SKM-1 treated with dmso at 0.1 percent for 144 hours (cell line): ENCODE results near the gene GPR39.
A peak's percentile ranks its signal among the peaks of the same experiment; 100 is the strongest.

Experiments used
- DNase-seq: peaks from one replicate; lab custom pipeline; 2025; ENCODE audit not compliant: unreplicated experiment; lab: John Stamatoyannopoulos, UW

GPR39 gene

DNA sequence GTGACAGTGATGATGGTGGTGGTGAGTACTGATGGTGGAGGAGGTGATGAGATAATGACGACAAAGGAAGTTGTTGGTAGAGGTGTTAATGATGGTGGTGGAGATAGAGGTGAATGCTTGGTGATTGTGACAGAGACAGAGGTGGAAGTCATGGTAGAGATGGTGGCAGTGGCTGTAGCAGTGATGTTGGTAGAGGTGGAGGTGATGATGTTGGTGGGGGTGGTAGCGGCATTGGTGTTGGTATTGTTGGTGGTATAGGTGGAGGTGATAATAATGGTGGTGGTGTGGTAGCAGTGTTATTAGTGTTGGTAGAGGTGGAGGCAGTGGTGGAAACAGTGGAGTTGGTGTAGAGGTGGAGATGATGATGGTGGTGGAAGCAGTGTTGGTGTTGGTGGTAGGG lies 217.0 kb downstream of the GPR39 start:
- no peak for DNase-seq

DNA sequence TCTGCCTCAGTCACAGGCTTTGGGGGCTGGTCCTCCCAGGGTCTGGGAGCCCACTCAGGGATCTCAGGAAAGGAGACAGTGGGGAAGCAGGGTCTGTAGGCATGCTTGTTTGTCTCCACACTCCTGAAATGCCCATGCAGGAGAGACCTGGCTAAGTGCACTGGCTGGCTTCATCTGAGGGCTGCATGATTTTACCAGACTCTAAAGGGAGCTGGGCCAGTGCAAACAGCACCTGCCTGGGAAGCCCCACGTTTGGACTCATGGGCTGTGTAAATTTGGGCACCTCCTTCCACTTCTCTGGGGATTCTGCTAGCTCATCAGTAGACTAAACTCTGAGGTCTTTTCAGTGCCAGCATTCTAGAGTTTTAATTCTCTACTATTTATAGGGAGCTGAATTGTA lies 219.7 kb downstream of the GPR39 start:
- DNase-seq, result no peak

DNA sequence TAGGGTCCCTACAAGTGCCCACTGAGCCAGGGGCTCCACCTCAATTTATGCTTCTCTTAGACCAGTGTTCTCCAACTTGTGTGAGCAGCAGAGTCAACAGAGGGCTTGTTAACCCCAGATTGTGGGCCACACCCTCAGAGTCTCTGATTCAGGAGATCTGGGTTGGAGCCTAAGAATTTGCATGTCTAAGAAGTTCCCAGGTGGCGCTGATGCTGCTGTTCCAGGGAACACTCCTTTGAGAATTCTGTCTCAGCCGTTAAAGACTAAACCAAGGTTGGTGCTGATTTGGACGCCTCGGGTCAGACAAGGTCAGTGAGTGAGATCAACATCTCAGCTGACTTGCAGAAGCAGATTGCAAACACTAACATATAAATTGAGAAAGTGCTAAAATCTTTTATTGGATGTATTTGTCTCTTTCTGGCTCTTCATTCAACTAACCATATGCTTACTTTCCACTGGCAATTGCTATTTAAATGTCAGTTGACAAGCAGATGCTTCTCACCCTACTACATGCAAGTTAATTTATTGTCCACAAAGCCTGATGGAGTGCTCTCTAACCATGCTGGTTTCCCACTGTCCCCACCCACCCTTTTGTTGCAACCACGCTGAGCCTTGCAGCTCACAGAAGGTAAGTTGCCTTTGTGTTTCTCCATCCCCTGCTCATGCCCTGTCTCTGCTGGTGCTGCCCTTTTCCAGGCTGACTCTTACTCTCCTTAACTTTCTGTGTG lies 221.9 kb downstream of the GPR39 start:
- no peak for DNase-seq

DNA sequence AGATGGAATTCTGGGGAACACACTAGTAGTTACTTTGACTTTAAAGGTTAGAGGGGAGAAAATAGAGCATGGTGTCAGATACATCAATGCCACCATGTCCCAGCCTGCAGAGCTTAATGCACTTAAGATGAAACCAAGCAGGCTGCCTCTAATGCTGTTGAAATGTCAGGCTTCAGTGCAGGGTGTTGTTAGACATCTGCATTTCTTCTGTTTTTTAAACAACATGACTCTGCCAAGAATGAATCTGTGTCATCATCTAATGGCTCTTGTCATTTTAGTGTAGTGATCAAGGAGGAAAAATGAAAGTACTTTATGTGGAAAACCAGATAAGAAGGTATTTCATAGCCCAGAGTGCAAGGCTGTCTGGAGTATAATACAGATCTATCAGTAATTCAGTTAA lies 223.5 kb downstream of the GPR39 start:
- no peak for DNase-seq

DNA sequence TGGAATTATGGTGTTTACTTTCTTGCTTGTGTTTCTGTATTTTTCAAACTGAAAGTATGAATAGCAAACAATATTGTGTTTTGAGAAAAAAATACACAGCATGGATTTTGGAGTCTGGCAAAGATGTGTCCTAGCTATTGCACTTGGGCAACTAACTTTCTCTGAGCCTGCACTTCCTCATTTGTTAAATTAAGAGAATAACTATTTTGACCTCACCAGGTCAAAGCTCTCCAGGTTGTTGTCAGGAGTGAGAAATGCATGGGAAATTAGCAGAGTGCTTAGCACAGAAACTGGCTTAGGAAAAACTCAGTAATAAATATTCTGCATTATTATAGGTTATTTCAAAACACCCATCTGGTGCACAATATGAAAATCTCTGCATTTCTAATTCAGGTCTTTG lies 225.2 kb downstream of the GPR39 start:
- peak; percentile 32 for DNase-seq

DNA sequence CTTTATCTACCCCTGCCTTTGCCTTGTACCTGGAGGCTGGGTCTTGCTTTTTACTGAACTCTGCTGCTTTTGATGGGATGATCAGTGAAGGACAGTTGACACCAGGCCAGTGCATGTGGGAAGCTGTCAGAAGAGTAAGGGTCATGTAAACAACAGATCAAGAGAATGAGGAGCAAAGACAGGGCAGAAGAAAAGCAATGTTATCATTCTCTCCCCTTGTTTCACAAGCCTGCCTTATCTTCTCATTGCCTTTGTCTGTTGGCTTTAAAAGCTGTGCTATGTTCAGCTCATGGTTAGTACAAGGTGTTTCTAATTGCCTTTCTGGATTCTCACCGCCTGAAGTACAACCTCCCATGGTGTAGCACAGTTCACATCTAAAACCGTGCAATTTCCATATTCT lies 225.8 kb downstream of the GPR39 start:
- DNase-seq, result no peak

DNA sequence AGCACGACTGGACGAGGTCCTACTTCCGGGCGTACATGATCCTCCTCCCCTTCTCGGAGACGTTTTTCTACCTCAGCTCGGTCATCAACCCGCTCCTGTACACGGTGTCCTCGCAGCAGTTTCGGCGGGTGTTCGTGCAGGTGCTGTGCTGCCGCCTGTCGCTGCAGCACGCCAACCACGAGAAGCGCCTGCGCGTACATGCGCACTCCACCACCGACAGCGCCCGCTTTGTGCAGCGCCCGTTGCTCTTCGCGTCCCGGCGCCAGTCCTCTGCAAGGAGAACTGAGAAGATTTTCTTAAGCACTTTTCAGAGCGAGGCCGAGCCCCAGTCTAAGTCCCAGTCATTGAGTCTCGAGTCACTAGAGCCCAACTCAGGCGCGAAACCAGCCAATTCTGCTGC lies 228.6 kb downstream of the GPR39 start:
- DNase-seq, result no peak

DNA sequence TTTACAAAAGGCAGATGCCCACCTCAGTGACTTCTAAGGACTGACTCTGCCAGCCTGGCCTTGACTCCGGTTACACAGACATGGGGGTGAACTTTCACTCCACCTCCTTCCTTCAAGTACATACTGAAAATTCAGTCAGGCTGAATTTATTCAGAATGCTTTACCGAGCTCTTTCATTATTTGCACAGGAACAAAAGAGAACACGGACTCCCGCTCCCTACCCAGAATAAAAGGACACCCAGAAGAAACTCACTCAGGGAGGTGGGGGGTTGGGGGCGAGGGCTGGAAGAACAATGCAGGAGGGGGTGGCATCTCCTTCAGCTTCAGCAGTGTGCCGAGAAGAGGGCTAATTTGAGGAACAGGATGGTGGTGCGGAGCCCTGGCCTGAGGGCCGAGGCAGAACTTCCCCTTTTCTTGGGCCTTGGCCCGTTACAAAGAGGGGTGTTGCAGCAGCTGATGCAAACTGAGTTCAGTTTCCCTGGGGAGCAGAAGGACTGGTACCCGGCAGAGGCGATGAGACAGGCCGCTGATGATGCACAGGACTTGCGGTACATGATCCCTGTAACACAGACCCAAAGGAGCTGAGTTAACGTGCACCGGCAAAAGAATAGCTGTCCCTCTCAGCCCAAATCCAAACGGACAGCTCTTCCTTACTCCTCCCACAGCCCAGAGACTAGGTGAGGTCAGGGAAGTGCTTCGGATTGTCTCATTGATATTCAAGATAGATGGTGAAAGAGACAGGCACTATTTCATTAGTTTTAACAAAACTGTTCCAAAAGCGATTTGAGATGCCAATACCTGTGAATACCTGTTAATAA lies 229.3 kb downstream of the GPR39 start:
- DNase-seq, result peak; percentile 90

DNA sequence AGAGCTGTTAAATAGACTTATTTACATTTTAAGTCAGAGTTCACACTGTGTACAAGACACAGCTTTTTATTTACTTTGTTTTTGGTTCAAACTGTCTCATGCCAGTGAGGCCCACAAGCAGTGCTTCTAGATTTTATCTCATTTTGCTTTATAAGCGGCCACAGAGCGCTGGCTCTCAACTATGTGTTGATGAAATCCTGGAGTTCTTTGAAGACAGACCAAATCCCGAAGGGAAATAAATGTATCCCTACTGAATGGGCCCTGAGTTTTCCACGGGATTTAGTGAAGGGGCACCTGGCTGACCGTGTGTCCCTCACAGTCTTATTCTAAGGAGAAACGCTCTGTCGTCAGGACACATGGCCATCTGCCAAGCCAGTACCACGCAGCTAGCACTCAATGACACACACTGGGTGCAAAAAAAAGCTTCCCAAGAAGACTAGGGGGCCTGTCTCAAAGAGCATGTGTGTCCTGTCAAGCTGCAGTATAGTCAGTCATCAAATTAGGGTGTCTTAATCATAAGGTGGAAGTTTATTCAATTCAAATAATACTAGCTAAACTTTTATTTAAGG lies 230.0 kb downstream of the GPR39 start:
- DNase-seq, result no peak

DNA sequence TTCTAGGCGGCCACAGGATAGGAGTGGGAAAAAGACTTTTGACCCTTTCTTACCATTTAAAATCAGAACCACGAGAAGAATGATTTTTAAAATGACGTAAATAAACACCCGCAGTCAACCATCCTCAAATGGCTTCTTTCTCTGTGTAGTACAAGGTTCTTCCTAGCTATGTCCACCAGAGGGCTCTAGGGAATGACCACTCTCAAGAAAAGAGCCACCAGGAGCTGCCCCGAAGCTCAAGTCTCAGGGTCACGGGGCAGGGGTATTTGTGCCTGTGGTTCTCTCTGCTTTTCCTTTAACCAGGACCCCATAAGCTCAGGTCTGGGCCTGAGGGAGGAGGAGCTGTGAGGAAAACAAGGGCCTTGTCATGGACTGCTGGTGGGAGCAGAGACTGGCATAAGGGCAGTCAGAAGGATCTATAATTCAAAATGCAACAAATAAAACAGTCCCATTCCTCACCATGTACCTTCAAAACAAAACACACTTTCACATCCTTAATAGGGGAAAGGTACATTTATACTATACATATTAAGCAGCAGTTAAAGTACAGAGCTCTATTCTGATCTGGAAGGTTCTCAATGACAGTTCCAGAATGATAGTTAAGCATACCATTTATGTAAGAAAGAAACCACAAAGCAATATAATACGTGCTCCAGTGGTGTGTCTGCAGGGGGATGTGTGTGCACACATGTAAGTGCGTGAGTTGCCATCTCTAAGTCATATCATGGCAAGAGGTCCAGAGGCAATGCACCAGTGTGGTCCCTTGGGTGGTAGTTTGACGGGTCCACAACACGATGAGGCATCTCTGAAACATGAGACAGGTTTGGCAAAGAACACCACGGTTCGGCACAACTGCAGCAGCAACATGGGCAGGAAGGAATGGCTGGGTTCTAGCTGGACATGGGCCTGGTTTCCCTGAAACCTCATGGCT lies 234.8 kb downstream of the GPR39 start:
- no peak for DNase-seq

DNA sequence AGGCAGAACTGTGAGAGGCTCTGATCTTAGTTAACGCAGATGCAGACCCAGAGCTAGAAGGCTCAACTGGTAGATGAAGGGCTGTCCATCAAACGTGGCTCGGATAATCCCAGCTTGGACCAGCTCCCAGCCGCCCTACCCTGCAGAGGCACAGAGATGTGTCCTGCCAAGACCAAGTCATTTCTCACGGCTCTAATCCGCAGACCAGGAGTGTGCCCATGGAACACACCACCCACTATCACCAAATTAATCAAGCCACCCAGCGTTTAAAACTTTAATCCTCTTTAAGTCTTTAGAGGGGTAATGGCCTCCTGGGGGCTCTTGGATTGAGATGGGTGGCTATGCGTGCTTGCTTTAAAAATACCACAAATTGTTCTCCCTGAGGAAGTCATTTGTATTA lies 235.9 kb downstream of the GPR39 start:
- no peak for DNase-seq

DNA sequence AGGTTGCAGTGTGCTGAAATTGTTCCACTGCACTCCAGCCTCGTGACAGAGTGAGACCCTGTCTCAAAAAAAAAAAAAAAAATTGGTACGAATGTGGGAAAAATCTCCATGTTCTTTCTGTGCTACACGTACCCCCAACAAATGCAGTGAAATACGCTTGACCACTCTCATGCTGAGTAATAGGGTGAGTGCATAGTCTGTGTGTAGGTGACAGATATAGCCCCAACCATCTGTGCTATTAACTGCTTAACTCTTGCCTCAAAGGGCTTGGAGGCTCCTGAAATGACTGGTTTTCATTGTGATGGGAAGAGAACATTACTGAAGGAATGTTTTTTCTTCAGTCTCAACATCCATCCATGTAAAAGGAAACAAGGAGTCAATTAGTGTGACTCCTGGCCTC lies 237.7 kb downstream of the GPR39 start:
- DNase-seq, result no peak

DNA sequence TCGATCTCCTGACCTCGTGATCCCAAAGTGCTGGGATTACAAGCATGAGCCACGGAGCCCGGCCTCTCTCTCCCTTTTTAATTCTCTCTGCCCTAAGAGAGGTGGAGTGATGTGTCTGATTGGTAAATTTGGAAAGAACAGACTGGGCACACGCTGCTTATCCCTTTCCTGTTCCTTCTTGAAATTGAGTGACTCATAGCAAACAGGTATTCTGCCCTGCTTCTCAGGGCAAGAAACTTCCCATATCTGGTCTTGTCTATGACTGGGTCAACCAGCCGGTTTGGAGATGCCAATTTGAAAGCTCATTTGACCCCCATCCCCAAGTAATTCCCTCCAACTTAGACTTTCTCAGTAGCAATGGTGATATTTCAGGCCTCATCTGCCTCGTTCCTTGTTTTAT lies 238.4 kb downstream of the GPR39 start:
- DNase-seq, result no peak

DNA sequence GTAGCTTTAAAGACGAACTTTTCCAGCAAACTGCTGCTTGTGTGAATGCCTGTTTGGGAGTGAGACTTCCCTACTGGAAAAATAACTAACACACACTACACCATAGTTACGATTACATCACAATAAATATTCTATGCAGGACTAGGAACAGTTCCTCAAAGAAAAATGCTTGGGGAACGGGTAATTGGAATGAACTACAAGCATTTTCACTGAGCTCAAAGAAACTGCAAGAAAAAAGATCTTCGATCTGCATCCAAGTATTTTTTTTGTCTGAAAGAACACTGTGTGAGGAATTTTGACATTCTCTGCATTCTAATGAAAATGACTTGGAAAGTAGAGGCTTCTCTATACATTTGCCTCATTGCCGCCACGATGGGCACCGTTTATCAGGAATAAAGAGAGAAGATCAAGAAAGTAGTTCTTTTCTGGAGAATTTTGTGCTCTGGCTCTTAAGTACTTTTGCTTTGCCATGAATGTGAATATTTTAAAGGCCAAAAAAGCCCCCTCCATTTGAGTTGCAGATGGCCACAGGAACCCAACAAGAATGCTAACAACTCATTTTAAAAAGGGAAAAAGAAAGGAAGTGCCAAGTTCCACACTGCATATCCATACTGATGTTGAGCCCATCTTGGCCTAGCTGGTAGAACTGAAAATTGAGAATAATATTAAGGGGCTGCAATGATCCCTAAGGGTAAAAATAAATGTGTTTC lies 239.8 kb downstream of the GPR39 start:
- DNase-seq, result no peak

DNA sequence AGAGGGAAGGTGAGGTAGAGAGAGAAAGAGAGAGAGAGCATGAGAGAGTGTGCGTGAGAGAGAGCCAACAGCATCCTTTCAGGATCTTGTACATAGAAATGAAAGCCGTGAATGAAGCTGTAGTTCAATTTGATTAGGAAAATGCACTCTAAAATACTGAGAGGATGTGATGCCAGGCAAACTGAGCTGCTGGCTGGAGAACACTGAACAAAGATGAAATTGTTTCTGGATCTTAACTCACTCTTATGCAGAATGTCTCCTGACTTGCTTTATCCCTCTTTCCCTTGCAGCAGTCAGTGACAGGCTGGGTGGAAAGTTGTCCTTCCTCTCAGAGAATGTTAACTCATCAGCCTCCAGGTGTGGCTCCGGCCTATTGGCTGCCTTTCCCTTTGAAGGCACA lies 242.7 kb downstream of the GPR39 start:
- no peak for DNase-seq

DNA sequence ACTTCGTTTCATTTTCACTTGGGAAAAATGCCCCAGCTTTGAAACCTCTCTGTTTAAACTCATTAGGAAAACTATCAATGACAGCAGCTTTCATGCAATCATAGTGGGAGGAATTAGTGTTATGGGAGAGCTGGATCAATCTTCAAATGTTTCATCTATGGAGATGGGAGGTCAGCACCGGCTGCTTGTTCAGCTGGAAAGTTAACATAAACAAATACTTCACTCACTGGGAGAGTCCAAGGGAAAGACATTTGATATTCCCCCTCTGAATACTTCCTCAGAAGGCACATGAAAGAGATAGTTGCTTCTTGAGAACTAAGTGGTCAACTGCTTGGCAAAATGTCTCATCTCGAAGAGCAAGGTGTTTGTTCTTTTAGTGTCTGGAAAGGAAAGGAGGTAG lies 246.1 kb downstream of the GPR39 start:
- DNase-seq, result no peak

DNA sequence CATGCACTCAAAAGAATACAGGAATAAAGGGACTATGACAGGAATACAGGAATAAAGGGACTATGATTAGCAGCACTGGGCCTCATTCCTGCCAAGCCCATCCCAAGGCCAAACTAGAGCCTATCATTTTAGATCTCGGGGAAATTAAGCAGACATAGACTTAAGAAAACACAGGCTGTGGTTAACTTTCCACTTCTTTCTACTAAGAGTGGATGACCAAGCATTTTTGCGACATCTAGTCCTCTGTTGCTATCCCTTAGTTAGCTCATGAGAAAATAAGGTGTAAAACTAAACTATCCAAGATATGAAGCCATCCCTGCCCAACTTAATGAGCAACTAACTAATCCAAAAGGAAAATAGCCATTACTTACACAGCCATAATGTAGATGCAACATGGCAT lies 247.5 kb downstream of the GPR39 start:
- DNase-seq, result no peak

DNA sequence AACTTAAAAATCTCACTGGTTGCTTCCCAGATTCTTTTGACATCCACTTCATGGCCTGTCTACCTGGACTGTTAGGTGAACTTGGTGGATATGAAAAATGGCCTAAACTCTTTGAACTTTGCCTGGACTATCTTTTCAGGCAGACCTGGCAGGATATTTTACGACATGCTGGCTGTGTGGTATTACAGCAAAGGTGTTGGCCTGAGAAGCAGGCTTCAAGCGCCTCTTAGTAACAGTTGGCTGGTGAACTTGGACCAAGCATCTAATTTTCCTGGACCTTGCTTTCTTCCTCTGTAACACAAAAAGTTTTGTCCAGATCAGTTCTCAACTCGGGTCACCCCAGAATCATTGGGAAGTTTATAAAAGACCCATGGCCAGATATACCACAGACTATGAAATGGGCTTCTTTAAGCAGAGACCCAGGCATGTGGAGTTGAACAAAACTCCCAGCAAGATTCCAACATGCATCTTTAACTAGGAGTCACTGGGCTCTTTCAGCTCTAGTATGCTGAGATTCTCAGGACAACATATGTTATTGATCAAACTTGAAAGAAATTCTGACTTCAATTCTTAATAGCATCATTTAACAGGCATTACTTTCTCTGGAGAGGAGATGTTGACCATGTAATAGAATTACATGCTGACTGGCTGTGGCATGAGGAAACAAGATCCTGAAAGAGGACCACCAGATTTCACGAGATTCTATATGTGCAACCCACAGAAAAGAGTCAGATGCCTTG lies 249.0 kb downstream of the GPR39 start:
- no peak for DNase-seq

DNA sequence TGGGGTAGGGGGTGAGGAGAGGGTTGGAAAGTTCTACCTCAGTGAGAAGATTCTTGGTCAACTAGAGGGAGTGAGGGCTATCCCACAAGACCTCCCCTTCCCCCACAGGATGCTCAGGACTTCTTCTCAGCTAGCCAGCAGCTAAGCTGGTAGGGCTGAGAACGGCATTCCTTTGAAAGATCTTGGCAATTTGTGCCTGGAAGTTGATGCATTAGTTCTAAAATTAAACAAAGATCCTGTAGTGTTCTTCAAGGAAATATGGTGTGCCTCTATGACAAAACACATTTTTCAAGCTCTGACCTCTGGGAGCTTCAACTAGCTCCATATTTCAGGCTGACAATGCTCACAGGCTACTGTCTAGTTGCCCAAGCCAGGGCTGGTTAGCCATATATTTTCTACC lies 251.1 kb downstream of the GPR39 start:
- no peak for DNase-seq
